NT2/D1 (cell line): ENCODE measurements around the gene GPNMB.

ENCODE experiments used
- SUZ12 ChIP-seq: IDR thresholded peaks from 2 replicates; pipeline ENCODE4 v1.6.1; 2011; ENCODE audit not compliant: insufficient read length, insufficient read depth; ENCODE audit errors: extremely low read depth
- YY1 ChIP-seq: IDR thresholded peaks from 2 replicates; pipeline ENCODE4 v1.6.1; 2011; ENCODE audit not compliant: insufficient read length, insufficient read depth
- ZNF274 ChIP-seq: IDR thresholded peaks from 2 replicates; pipeline ENCODE4 v1.6.1; 2011; ENCODE audit warnings: mild to moderate bottlenecking, low read depth, low read length

- TF ChIP-seq YY1, result no peak
- TF ChIP-seq ZNF274, result no peak
- TF ChIP-seq SUZ12, result no peak
These were observed 13.6 kb upstream of the GPNMB start for GRCh38 chr7:23232966-23233365.
